ENCODE results near the gene BPTF.
"Not testable (repeated sequence)": the region's sequence is repeated elsewhere in the genome, so short reads cannot be mapped to it uniquely, and the experiment has no call there.

BPTF gene

GRCh38 chr17:67963145-67963572 lies 137.9 kb downstream of the BPTF start:
- DNase-seq (ENCODE audit: low read depth, low spot score), result peak; percentile 15

DNA sequence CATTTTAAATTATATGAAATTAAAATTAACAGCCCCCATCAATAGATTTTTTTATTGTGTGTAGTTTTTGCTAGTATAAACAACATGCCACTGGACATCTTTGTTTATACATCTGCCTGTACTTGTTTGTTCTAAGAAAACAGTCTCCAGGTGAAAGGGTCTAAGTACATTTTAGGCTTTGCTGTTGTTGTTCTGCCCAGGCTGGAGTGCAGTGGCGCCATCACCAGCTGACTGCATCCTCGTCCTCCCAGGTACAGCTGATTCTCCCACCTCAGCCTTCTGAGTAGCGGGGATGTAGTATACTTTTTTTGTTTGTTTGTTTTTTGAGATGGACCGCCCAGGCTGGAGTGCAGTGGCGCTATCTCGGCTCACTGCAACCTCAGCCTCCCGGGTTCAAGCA lies 145.5 kb downstream of the BPTF start:
- no peak for DNase-seq (ENCODE audit: low read depth, low spot score)

DNA sequence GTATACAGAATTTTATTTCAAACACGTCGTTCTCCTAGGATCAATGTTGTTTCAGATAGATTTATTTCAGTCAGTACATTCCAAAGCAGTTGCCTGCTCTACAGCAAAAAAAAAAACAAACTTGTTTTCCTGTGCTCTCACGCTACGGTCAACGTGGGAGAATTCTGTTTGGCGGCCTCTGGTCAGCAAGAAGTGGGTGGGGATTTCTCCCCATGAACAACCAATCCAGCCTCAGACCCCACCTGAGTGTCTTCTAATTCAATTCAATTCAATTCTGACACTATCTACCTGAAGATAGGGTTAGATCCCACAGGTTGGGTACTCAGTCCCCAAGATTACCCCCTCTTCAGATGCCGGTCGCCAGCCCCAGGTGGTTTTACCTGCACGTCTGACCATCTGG lies 148.9 kb downstream of the BPTF start:
- DNase-seq (ENCODE audit: low read depth, low spot score), result no peak

GRCh38 chr17:67974598-67975066 lies 149.3 kb downstream of the BPTF start:
- no peak for DNase-seq (ENCODE audit: low read depth, low spot score)

DNA sequence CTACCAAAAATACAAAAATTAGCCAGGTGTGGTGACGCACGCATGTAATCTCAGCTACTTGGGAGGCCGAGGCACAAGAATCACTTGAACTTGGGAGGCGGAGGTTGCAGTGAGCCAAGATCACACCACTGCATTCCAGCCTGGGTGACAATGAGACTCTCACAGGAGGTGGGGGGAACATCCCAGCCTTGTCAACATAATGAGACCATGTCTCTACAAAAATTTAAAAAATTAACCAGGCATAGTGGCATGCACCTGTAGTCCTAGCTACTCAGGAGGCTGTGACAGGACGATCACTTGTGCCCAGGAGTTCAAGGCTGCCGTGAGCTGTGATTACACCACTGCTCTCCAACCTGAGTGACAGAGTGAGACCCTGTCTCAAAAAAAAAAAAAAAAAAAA lies 151.0 kb downstream of the BPTF start:
- DNase-seq (ENCODE audit: low read depth, low spot score), result not testable (repeated sequence)

GRCh38 chr17:67980456-67980855 lies 155.2 kb downstream of the BPTF start:
- DNase-seq (ENCODE audit: low read depth, low spot score), result no peak

DNA sequence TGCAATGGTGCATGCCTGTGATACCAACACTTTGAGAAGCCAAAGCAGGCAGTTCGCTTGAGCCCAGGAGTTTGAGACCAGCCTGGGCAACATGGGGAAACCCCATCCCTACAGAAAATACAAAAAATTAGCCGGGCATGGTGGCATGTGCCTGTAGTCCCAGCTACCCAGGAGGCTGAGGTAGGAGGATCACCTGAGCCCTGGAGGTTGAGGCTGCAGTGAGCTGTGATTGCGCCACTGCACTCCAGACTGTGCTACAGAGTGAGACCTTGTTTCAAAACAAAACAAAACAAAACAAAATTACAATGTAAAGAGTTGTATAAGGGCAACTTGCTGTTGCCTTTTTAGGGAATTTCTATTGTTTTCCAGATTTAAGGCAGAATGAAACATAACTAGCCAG lies 155.6 kb downstream of the BPTF start:
- not testable (repeated sequence) for DNase-seq (ENCODE audit: low read depth, low spot score)

DNA sequence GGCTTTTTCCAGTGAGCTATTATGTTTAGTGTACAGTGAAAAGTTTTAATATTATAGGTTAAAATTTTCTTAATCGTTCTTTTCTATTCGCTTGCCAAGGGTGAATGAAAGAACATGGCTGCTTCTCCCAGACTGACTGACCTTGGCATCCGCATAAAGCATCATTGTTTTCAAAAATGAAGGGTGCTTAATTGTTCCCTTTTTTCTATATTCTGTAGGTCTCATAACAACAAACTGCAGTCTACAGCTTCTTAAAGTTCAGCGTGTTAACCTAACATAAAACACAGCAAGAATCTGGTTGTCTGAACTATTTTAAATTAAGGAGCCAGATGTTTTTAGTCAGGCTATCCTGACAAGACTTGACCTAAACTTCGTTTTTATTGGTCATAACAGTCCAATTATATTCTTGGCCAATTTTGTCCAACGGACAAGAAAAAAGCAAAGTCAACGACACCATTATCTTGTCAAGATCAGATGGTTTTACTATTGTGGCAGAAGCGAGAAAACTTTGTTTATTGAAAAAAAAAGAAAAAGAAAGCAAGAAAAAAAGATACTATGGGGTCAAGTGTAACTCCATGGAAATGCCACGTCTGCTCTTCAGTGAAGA lies 156.8 kb downstream of the BPTF start:
- no peak for DNase-seq (ENCODE audit: low read depth, low spot score)

GRCh38 chr17:67982686-67983382 lies 157.5 kb downstream of the BPTF start:
- no peak for DNase-seq (ENCODE audit: low read depth, low spot score)

GRCh38 chr17:67983383-67983688 lies 158.0 kb downstream of the BPTF start:
- DNase-seq (ENCODE audit: low read depth, low spot score), result no peak

DNA sequence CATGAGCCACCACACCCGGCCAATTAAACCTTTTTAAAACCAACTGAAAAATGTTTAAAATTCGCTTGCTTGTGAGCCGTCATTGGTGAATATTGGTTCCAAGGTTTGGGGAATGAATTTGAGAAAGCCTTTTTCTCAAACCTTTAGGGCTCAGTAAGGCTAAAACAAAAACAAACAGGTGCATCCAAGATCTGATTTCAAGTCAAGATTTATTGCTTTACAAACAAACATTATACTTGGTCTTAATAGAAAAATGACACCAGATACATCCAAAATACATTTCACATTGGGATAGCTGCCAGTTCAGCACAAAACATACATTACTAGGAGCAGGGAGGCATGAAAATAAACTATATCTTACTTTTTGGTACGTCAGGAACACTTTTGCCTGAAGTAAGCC lies 165.6 kb downstream of the BPTF start:
- no peak for DNase-seq (ENCODE audit: low read depth, low spot score)

DNA sequence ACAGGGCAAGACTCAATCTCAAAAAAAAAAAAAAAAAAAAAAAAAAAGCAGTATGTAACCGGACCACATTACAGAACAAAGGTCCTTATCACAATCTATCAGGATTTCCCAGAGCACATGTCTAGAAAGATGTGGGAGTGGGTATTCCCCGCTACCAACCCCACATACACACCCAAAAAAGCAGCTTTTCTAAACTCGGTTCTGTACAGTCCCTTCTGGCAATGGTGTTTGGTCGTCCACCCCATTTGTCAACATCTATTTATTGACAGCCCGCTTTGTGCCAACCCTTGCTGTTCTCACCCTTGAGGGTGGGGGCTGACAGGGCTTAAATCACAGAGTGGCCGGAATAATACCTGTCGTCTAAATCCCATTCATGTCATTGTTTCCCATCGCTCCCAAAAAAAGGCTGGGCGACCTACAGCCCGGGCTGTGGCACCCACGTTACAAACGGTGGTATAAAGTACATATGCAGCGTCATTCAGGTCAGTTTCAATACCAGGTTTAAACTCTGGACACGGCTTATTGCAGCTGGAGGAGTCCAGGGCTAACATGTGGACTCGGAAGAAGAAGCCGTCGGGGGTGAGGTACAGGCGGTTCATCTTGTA lies 167.3 kb downstream of the BPTF start:
- no peak for DNase-seq (ENCODE audit: low read depth, low spot score)

- no peak for DNase-seq (ENCODE audit: low read depth, low spot score)
Measured at GRCh38 chr17:67993153-67993997, 168.1 kb downstream of the BPTF start.

DNA sequence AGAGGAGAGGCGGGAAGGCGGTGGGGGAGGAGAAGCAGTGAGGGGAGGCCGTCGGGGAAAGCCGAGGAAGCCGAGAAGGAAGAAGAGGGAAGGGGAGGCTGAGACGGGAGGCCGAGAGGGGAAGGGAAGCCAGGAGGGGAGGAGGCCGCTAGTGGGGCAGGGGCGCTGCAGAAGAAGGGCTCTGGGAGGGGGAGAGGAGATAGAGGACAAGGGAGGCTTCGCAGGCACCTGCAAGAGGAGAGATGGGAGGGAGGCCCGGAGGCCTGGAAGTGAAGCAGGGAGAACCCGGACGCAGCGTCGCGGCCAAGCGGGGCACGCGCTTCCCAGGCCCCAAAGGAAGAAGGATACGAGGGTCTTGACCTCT lies 168.7 kb downstream of the BPTF start:
- DNase-seq (ENCODE audit: low read depth, low spot score), result no peak

DNA sequence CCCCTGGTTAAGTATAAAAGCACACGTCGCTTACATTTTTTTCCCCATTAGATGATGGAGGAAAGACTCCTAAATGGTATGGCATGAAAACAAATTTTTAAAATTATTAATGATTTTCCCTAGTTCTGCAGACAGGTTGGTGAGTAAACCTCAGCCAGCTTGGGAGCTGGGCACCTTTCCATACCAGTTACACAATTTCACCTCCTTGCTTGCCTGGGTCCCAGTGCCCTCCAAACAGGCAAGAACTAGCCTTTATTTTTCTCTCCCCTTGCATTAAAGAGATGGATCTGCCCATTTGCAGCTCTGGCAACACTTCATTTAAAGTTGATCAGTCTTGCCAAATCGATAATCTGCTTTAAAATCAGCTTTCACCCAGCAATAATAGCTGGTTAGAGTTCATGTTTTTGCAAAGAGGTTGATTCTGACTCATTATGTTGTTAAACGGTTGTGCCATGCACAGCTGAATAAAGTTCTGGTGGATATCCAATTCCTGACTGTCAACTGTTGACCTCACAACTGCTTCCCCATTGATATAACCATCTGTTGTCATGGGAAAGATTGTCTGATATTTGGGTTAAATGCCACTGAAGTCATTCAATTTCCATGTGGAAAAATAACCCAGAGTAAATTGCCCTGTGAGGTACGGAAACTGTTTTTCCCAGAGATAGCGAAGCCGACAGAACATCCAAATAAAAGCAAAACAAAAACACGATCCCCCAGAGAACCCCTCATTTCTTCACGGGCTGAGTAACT lies 169.7 kb downstream of the BPTF start:
- DNase-seq (ENCODE audit: low read depth, low spot score), result peak; percentile 85

GRCh38 chr17:67995570-67996263 lies 170.4 kb downstream of the BPTF start:
- DNase-seq (ENCODE audit: low read depth, low spot score), result no peak

DNA sequence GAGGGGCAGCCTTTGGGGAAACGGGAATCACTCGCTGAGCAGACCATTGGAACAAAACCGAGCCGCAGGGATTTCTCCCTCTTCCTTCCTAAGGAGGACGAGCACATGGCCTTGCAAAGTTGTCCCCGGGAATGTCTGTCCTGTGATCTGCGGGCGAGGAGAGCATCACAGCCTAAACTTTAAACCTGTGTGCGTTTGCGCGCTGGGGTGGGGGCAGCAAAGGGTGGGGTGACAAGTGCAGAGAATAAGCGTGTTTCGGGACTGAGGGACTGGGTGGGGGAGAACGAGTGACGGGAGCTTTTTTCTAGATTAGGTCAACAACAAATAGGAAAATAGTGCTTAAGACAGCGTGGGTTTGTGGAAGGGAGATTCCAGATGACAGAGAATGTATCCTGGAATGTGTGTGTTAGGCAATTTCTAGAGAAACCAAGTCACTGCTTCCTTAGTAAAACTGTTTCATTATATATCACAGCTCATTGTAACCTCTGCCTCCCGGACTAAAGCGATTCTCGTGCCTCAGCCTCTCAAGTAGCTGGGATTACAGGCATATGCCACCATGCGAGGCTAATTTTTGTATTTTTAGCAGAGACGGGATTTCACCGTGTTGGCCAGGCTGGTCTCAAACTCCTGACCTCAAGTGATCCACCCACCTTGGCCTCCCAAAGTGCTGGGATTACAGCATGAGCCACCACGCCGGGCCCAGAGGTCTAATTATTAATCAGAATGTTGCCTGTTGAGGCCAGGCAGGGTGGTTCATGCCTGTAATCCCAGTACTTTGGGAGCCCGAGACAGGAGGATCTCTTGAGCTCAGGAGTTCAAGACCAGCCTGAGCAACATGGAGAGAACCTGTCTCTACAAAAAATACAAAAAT lies 171.2 kb downstream of the BPTF start, which contains the start of gene C17orf58:
C17orf58 (minus strand) TSS at position 169 of the 871 bp plus-strand sequence. CDS start 271 bp downstream, outside the sequence.
- DNase-seq (ENCODE audit: low read depth, low spot score), result not testable (repeated sequence)

- DNase-seq (ENCODE audit: low read depth, low spot score), result no peak
Measured at GRCh38 chr17:67998466-67998865, 173.2 kb downstream of the BPTF start.

DNA sequence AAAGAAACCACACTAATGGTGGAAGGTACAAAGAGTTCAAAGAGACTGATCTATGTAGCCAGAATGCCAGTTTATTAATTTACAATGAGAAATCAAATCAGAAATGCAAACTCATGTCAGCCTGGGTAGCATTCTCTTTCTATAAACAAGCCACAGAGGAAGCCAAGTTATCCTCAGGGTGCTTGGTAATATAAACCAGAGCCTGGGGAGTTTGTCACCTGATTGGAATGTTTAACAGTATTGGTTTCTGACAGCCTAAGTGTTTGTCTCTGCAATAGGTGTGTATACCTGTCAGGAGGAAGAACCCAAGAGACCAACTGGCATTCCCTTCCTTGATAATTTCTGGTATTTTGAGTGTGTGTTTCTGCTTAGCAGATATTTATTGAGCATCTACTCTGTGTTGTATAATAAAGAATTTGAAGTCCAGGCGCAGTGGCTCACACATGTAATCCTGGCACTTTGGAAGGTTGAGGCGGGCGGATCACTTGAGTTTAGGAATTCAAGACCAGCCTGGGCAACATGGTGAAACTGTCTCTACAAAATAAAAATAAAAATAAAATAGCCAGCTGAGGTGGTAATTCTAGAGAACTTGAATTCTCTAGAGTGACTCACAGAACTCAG lies 174.1 kb downstream of the BPTF start:
- DNase-seq (ENCODE audit: low read depth, low spot score), result no peak

Data from brain pericyte (primary cell).